Stimulated activated naive CD8-positive, alpha-beta T cell treated with anti-CD3 and anti-CD28 coated beads, Interleukin-15, Interleukin-2, amounts not matched to agents 100 ng/mL and 50 ng/mL, for 24 hours (primary cell): ENCODE measurements around the gene CEP112.
"Not testable (repeated sequence)": the region's sequence is repeated elsewhere in the genome, so short reads cannot be mapped to it uniquely, and the experiment has no call there.

Experiments
- H3K27ac Mint-ChIP-seq: one replicate; pipeline ENCODE4 v1.8.0; 2021; ENCODE audit warnings: mild to moderate bottlenecking, mixed read lengths
- H3K27me3 Mint-ChIP-seq: one replicate; pipeline ENCODE4 v1.8.0; 2021; ENCODE audit warnings: mixed read lengths
- H3K36me3 Mint-ChIP-seq: one replicate; pipeline ENCODE4 v1.8.0; 2021; ENCODE audit warnings: low read depth, mixed read lengths
- H3K4me1 Mint-ChIP-seq: one replicate; pipeline ENCODE4 v1.8.0; 2021; ENCODE audit warnings: low read depth, mixed read lengths
- H3K4me3 Mint-ChIP-seq: one replicate; pipeline ENCODE4 v1.8.0; 2021; ENCODE audit warnings: mild to moderate bottlenecking, mixed read lengths
- H3K9me3 Mint-ChIP-seq: one replicate; pipeline ENCODE4 v1.8.0; 2021; ENCODE audit warnings: mixed read lengths

Gene CEP112

GRCh38 chr17:65739034-65739433 lies 452.9 kb downstream of the CEP112 start:
- Mint-ChIP-seq H3K27ac (no peak overlapping the region), H3K36me3 (no peaks in the 10 kb centered on the region), H3K4me3 (no peak overlapping the region), H3K9me3 (peaks cover 4% of the 10 kb centered on the region), H3K27me3 (no peaks in the 10 kb centered on the region), H3K4me1 (peaks cover 23% of the 10 kb centered on the region)

DNA sequence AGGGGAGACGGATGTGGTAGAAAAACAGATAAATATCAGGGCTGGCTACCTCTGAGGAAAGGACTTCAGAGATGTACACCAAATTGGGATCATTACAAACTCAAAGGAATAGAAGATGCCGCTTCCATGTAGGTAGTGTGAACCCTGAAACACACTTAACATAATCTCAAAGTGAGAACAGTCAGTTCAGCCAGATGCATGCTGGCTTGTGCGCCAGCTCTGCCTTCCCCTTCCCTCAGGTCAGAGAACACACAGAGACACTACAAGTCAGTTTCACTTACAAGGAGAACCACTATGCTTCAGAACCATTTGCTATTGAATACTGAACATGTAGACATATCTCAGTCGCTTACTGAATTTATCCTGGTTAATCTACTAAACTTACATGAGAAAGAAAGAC lies 454.5 kb downstream of the CEP112 start:
- Mint-ChIP-seq H3K27ac (no peak overlapping the region), H3K27me3 (no peaks in the 10 kb centered on the region), H3K4me3 (no peak overlapping the region), H3K9me3 (peaks cover 4% of the 10 kb centered on the region), H3K36me3 (no peaks in the 10 kb centered on the region), H3K4me1 (peaks cover 23% of the 10 kb centered on the region)

GRCh38 chr17:65733314-65733713 lies 458.6 kb downstream of the CEP112 start:
- Mint-ChIP-seq H3K36me3 (no peaks in the 10 kb centered on the region), H3K27me3 (no peaks in the 10 kb centered on the region), H3K9me3 (peaks cover 5% of the 10 kb centered on the region), H3K27ac (no peak overlapping the region), H3K4me1 (peaks cover 10% of the 10 kb centered on the region), H3K4me3 (no peak overlapping the region)

DNA sequence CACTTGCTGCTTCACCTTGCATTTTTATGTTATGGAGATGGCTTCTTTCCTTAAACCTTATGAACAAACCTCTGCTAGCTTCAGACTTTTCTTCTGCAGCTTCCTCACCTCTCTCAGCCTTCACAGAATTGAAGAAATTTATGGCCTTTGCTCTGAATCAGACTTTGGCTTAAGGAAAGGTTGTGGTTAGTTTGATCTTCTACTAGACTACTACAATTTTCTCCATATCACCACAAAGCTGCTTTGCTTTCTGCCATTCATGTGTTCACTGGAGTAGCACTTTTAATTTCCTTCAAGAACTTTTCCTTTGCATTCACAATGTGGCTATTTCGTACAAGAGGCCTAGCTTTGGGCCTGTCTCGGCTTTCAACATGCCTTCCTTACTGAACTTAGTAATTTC lies 459.3 kb downstream of the CEP112 start:
- H3K36me3 Mint-ChIP-seq, H3K27ac Mint-ChIP-seq, H3K4me1 Mint-ChIP-seq, H3K27me3 Mint-ChIP-seq, H3K4me3 Mint-ChIP-seq, H3K9me3 Mint-ChIP-seq: not testable (repeated sequence)

GRCh38 chr17:65730711-65731169 lies 461.2 kb downstream of the CEP112 start:
- peaks cover 5% of the 10 kb centered on the region for H3K9me3 Mint-ChIP-seq
- no peaks in the 10 kb centered on the region for H3K27me3 Mint-ChIP-seq
- H3K36me3 Mint-ChIP-seq: no peaks in the 10 kb centered on the region
- peaks cover 10% of the 10 kb centered on the region for H3K4me1 Mint-ChIP-seq
- no peak overlapping the region for H3K4me3 Mint-ChIP-seq
- no peak overlapping the region for H3K27ac Mint-ChIP-seq

- H3K9me3 Mint-ChIP-seq: peaks cover 5% of the 10 kb centered on the region
- H3K27me3 Mint-ChIP-seq: no peaks in the 10 kb centered on the region
- H3K4me1 Mint-ChIP-seq: peaks cover 10% of the 10 kb centered on the region
- no peak overlapping the region for H3K4me3 Mint-ChIP-seq
- H3K27ac Mint-ChIP-seq: no peak overlapping the region
- H3K36me3 Mint-ChIP-seq: no peaks in the 10 kb centered on the region
Observed at GRCh38 chr17:65729207-65729606, 462.7 kb downstream of the CEP112 start.

DNA sequence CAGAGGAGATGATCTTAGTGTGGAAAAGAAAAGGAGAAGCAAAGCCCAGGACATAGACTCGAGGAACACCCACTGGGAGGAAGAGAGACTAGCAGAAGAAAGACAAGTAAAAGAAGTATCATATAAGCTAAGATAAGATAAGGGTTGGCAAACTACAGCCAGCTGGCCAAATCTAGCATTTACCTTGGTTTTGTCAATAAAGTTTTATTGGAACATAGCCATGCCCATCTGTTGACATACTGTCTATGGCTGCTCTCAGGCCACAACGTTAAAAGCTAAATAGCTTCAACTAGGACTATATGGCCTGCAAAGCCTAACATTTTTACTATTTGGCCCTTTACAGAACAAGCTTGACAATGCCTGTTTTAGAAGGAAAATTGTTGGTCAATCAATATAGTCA lies 464.1 kb downstream of the CEP112 start:
- no peaks in the 10 kb centered on the region for H3K27me3 Mint-ChIP-seq
- H3K4me3 Mint-ChIP-seq: no peak overlapping the region
- no peak overlapping the region for H3K27ac Mint-ChIP-seq
- peaks cover 5% of the 10 kb centered on the region for H3K9me3 Mint-ChIP-seq
- no peaks in the 10 kb centered on the region for H3K36me3 Mint-ChIP-seq
- H3K4me1 Mint-ChIP-seq: peaks cover 5% of the 10 kb centered on the region

- Mint-ChIP-seq H3K27ac (no peak overlapping the region), H3K36me3 (no peaks in the 10 kb centered on the region), H3K9me3 (peaks cover 5% of the 10 kb centered on the region), H3K4me3 (no peak overlapping the region), H3K4me1 (no peaks in the 10 kb centered on the region), H3K27me3 (peaks cover 3% of the 10 kb centered on the region)
Observed at GRCh38 chr17:65727246-65727645, 464.7 kb downstream of the CEP112 start.

DNA sequence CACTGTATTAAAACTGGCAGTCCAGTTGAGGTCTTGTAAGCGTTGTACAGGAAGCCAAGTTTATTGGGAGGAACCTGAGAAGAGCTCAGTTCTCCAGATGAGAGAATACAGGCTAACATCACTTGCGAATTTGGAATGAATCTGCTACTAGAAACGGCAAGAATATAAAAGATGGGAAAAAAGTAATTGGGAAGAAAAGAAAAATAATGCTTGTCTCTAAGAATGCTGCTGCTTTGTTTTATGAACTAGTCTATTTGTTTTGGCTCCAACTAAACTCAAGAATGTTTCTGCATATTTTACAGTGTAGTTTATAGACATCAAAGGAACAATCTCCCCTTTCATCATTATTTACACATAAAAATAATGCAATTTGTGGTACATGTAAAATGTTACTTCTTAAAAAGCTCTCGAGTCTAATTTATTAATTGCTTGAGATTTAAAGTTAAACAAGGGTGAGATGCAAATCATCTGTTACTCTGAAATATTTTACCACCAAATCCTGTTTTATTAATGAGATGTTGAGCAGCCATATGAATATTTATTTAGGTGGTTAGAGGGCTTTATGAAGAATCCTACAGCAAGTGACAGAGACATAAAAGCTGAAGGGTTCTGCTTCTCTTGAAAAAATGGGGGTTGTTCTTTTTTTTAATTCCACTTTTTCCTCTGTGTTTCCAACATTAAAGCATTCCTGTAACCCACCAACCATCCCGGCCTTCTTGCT lies 468.3 kb downstream of the CEP112 start:
- Mint-ChIP-seq H3K9me3 (no peaks in the 10 kb centered on the region), H3K27ac (no peak overlapping the region), H3K27me3 (peaks cover 3% of the 10 kb centered on the region), H3K4me1 (no peaks in the 10 kb centered on the region), H3K36me3 (no peaks in the 10 kb centered on the region), H3K4me3 (no peak overlapping the region)

GRCh38 chr17:65718601-65719000 lies 473.3 kb downstream of the CEP112 start:
- H3K9me3 Mint-ChIP-seq: no peaks in the 10 kb centered on the region
- no peaks in the 10 kb centered on the region for H3K36me3 Mint-ChIP-seq
- H3K27me3 Mint-ChIP-seq: peaks cover 3% of the 10 kb centered on the region
- H3K4me3 Mint-ChIP-seq: no peak overlapping the region
- no peaks in the 10 kb centered on the region for H3K4me1 Mint-ChIP-seq
- H3K27ac Mint-ChIP-seq: no peak overlapping the region

GRCh38 chr17:65712383-65713267 lies 479.3 kb downstream of the CEP112 start:
- H3K4me3 Mint-ChIP-seq: no peak overlapping the region
- H3K9me3 Mint-ChIP-seq: no peaks in the 10 kb centered on the region
- H3K36me3 Mint-ChIP-seq: no peaks in the 10 kb centered on the region
- no peak overlapping the region for H3K27ac Mint-ChIP-seq
- no peaks in the 10 kb centered on the region for H3K27me3 Mint-ChIP-seq
- peaks cover 10% of the 10 kb centered on the region for H3K4me1 Mint-ChIP-seq

DNA sequence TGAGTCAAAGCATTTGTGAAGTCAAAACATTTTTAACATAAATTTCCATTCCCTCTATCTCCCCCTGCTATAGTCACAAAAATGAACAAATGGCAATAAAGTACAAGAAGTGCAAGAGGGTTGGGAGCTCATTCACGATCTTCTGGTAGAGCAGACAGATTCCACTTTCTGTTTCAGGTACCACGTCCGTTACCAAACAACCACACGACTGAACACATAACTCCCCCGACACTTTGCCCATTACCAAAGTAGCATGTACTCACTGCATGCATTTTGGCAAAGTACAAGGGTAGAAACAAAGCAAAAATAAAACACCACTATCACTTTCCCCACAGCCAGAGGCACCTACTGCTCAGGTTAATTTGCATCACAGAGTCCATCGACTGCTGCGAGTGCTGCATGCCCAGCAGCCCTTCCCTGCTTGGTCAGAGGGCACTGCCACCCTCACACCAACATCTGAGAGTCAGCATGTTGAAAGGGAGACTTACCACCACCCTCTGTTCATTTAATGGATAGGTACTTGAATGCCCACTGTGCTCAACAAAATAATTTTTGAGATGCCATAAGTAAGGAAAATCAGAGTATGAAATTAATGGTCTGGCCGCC lies 480.2 kb downstream of the CEP112 start:
- Mint-ChIP-seq H3K27me3 (no peaks in the 10 kb centered on the region), H3K4me3 (peak overlapping the region; percentile 54), H3K27ac (no peak overlapping the region), H3K9me3 (no peaks in the 10 kb centered on the region), H3K4me1 (peaks cover 10% of the 10 kb centered on the region), H3K36me3 (no peaks in the 10 kb centered on the region)

DNA sequence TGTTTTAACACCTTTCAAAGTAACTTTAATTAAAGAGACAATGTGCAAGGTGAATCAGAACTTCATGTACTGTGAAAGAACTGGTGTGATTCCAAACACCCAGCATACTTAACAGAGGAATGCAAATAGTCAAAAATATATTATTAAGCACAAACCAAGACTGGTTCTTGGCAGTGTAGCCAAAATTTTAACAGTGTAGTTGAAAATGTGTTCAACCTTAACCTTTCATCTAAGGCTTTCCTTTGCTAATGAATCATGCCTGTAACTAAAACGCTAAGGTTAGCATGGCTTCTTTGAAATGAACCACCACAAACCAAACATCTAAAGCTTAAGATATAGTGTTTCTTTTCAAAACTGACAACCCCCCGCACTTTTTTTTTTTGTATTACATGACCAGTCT lies 484.2 kb downstream of the CEP112 start:
- Mint-ChIP-seq H3K36me3 (no peaks in the 10 kb centered on the region), H3K4me3 (no peak overlapping the region), H3K27me3 (no peaks in the 10 kb centered on the region), H3K4me1 (peaks cover 8% of the 10 kb centered on the region), H3K27ac (no peak overlapping the region), H3K9me3 (no peaks in the 10 kb centered on the region)

GRCh38 chr17:65704731-65705130 lies 487.2 kb downstream of the CEP112 start:
- Mint-ChIP-seq H3K27ac (no peak overlapping the region), H3K4me3 (no peak overlapping the region), H3K4me1 (no peaks in the 10 kb centered on the region), H3K9me3 (no peaks in the 10 kb centered on the region), H3K27me3 (no peaks in the 10 kb centered on the region), H3K36me3 (no peaks in the 10 kb centered on the region)

DNA sequence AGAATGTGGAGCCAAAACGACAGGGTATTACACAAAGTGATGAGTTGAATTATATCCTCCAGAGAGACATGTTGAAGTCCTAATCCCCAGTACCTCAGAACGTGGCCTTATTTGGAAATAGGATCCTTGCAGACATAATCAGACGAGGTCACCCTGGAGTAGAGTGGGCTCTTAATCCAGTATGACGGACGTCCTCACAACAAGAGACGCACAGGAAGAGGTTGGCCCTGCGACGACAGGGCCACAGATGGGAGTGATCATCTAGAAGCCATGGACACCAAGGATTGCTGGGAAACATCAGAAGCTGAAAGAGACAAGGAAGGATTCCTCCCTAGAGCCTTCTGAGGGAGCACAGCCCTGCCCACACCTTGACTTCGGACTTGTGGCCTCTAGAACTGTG lies 488.0 kb downstream of the CEP112 start:
- no peaks in the 10 kb centered on the region for H3K27me3 Mint-ChIP-seq
- H3K9me3 Mint-ChIP-seq: no peaks in the 10 kb centered on the region
- no peaks in the 10 kb centered on the region for H3K36me3 Mint-ChIP-seq
- H3K27ac Mint-ChIP-seq: no peak overlapping the region
- no peaks in the 10 kb centered on the region for H3K4me1 Mint-ChIP-seq
- H3K4me3 Mint-ChIP-seq: no peak overlapping the region
